DOHH2 (cell line): Measurements from ENCODE around the gene MC1R.

ENCODE experiments used
- H3F3A ChIP-seq: fragments of 200-600 bp; sonication (generic), shearing (Covaris generic); 2 replicates; pipeline ENCODE4 v1.6.0; 2016; ENCODE audit warnings: antibody characterized with exemption, mild to moderate bottlenecking; ENCODE audit not compliant: control insufficient read depth, insufficient read depth
- H3K27ac ChIP-seq: fragments of 200-600 bp; sonication (generic); 2 replicates; pipeline ENCODE4 v1.5.1; 2014; ENCODE audit warnings: low read depth, mild to moderate bottlenecking, low read length, moderate library complexity
- H3K27me3 ChIP-seq: fragments of 200-600 bp; sonication (generic); 2 replicates; pipeline ENCODE4 v1.6.1; 2014; ENCODE audit warnings: mild to moderate bottlenecking, low read length, mixed read lengths; ENCODE audit not compliant: control insufficient read depth
- H3K36me3 ChIP-seq: fragments of 200-600 bp; sonication (generic); 2 replicates; pipeline ENCODE4 v1.6.1; 2014; ENCODE audit warnings: mild to moderate bottlenecking, low read length, moderate library complexity, mixed read lengths; ENCODE audit not compliant: control insufficient read depth
- H3K4me1 ChIP-seq: fragments of 200-600 bp; sonication (generic); 2 replicates; pipeline ENCODE4 v1.6.1; 2014; ENCODE audit warnings: mild to moderate bottlenecking, low read length, mixed read lengths; ENCODE audit not compliant: control insufficient read depth
- H3K4me2 ChIP-seq: fragments of 200-600 bp; sonication (generic); 2 replicates; pipeline ENCODE4 v1.6.0; 2014; ENCODE audit warnings: mild to moderate bottlenecking, low read length, moderate library complexity
- H3K4me3 ChIP-seq: fragments of 200-600 bp; sonication (generic); 2 replicates; pipeline ENCODE4 v1.5.1; 2014; ENCODE audit warnings: mild to moderate bottlenecking, low read length, mixed read lengths
- H3K79me2 ChIP-seq: fragments of 200-600 bp; sonication (generic); 2 replicates; pipeline ENCODE4 v1.6.1; 2014; ENCODE audit warnings: mild to moderate bottlenecking, low read length, mixed read lengths; ENCODE audit not compliant: control insufficient read depth
- H3K9me2 ChIP-seq: fragments of 200-600 bp; sonication (generic); replicated peaks from 2 replicates; pipeline ENCODE4 v1.6.1; 2014; ENCODE audit warnings: mild to moderate bottlenecking, low read length, mixed read lengths; ENCODE audit not compliant: control insufficient read depth
- H3K9me3 ChIP-seq: fragments of 200-600 bp; sonication (generic); 2 replicates; pipeline ENCODE4 v1.6.1; 2014; ENCODE audit warnings: antibody characterized with exemption, low read length, mixed read lengths; ENCODE audit not compliant: control insufficient read depth, insufficient read depth
- H4K20me1 ChIP-seq: fragments of 200-600 bp; sonication (generic); 2 replicates; pipeline ENCODE4 v1.6.0; 2014; ENCODE audit warnings: low read depth, mild to moderate bottlenecking, antibody characterized with exemption, low read length, moderate library complexity; ENCODE audit not compliant: control insufficient read depth, insufficient read depth
- EZH2phosphoT487 ChIP-seq: fragments of 200-600 bp; sonication (generic); IDR thresholded peaks from 2 replicates; pipeline ENCODE4 v1.6.1; 2017; ENCODE audit warnings: borderline replicate concordance, mild to moderate bottlenecking, antibody characterized with exemption, low read length, moderate library complexity, mixed read lengths
- TF ChIP-seq, protein P1 (sequence below): fragments of 200-600 bp; sonication (generic); IDR thresholded peaks from one replicate; pipeline ENCODE4 v1.5.1; 2014; ENCODE audit warnings: antibody characterized with exemption, mild to moderate bottlenecking, low read depth, low read length; ENCODE audit not compliant: poor library complexity, severe bottlenecking

The MC1R gene

DNA sequence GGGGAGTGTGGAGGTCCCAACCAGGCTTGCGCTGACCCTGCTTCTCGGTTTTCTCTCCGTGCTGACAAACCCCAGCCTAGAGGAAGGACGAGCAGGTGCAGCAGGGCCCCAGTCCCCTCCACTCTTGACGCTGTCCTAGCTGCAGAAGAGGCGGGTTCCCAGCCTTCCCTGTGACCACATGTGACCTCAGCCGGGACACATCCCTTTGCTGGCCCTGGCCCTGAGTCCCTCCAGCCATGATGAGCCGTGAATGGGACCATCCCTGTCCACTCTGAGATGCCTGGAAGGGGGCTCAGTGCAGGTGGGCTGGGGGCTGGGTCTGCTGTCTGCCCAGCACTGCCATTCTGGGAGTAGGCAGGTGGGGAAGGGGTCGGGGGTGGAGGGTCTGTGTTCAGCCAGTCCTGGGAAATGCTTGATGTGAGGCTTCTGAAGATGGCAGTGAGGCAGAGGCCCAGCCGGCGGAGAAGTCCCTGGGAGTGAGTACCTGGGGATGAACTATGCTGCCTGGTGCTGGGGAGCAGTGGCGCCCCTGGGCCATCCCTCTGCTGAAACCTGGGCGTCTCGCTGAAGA is 2.6 kb downstream of the MC1R start:
- peaks cover 63% of the 10 kb centered on the region for H3K4me1 ChIP-seq
- peak overlapping the region; percentile 84 for H3K4me2 ChIP-seq
- TF ChIP-seq, protein P1, sequence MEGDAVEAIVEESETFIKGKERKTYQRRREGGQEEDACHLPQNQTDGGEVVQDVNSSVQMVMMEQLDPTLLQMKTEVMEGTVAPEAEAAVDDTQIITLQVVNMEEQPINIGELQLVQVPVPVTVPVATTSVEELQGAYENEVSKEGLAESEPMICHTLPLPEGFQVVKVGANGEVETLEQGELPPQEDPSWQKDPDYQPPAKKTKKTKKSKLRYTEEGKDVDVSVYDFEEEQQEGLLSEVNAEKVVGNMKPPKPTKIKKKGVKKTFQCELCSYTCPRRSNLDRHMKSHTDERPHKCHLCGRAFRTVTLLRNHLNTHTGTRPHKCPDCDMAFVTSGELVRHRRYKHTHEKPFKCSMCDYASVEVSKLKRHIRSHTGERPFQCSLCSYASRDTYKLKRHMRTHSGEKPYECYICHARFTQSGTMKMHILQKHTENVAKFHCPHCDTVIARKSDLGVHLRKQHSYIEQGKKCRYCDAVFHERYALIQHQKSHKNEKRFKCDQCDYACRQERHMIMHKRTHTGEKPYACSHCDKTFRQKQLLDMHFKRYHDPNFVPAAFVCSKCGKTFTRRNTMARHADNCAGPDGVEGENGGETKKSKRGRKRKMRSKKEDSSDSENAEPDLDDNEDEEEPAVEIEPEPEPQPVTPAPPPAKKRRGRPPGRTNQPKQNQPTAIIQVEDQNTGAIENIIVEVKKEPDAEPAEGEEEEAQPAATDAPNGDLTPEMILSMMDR: no peak
- TF ChIP-seq EZH2phosphoT487: no peak
- H3K9me2 ChIP-seq: no peaks in the 10 kb centered on the region
- peaks cover 22% of the 10 kb centered on the region for H3K36me3 ChIP-seq
- H3K9me3 ChIP-seq: no peaks in the 10 kb centered on the region
- H3K79me2 ChIP-seq: peaks cover 41% of the 10 kb centered on the region
- H3K4me3 ChIP-seq: peak overlapping the region; percentile 90
- peaks cover 22% of the 10 kb centered on the region for H3F3A ChIP-seq
- peak overlapping the region; percentile 86 for H3K27ac ChIP-seq
- H4K20me1 ChIP-seq: no peaks in the 10 kb centered on the region; the same call in none of the 2 replicates
- H3K27me3 ChIP-seq: no peaks in the 10 kb centered on the region

DNA sequence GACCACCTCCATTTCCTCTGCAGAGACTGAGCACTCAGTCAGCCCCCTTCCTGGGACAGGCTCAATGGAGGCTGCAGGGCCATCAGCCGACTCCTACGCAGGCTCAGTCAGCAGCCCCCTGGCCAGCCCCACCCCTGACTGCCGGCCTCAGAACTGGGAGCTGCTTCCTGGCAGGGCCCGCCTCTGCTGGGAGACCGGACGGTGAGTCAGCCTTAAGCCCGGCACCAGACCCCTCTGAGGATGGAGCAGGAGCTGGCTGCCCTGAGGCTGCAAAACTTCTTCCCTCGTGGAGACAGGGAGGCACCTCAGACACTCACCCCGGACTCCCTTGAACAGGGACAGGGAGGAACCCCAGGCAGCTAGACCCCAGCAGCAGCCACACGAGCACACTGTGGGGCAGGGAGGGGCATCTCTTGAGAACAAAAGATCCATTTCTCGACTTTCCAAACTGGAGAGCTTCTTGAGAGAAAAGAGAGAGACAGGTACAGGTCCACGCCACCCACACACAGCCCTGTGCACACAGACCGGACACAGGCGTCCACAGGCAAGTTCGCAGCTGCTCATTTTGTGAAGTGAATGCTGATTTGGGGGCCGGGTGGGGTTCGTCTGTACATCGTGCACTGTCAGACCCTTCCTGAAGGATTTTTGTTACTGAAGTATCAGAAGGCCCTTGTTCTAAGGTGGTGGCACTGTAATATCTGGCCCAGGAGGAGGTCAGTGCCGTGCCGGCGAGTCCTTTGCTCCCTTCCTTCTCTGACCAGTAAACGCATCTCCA is 3.2 kb downstream of the MC1R start:
- Histone ChIP-seq H3K4me2 (peak overlapping the region; percentile 84), H3K27ac (peak overlapping the region; percentile 86)

DNA sequence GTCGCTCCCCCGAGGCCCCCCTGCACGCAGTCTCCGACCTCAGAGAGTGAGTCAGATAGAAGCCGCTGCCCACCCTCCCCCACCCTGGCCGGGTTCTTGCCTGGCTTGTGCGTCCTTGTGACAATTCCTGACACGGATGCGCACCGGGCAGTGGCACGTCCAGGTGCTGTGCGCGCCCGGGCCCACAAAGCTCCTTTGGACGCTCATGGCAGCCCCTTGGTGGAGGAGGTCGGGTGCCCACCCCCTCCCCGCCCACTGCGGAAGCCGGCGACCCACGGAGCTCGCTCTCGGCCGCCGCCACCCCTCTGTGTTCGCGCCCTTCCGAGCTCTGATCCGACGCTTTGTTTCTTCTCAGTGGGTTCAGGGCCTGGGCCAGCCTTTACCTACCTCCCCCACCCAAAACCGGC is 3.8 kb downstream of the MC1R start:
- Histone ChIP-seq H3K9me3 (no peaks in the 10 kb centered on the region), H3K27me3 (no peaks in the 10 kb centered on the region), H3K27ac (peak overlapping the region; percentile 86), H3K9me2 (no peaks in the 10 kb centered on the region), H3K79me2 (peaks cover 53% of the 10 kb centered on the region), H3K4me3 (peak overlapping the region; percentile 90), H3K4me1 (peaks cover 63% of the 10 kb centered on the region), H4K20me1 (peaks cover 6% of the 10 kb centered on the region), H3F3A (peaks cover 19% of the 10 kb centered on the region), H3K36me3 (peaks cover 33% of the 10 kb centered on the region), H3K4me2 (peak overlapping the region; percentile 84)
- TF ChIP-seq, protein P1: no peak
- TF ChIP-seq EZH2phosphoT487: no peak

More for the DNA sequence above, 3.2 kb downstream of the MC1R start:
- peaks cover 5% of the 10 kb centered on the region for H4K20me1 ChIP-seq
- peaks cover 68% of the 10 kb centered on the region for H3K4me1 ChIP-seq
- no peak for TF ChIP-seq EZH2phosphoT487
- TF ChIP-seq, protein P1: no peak
- H3F3A ChIP-seq: peaks cover 20% of the 10 kb centered on the region
- no peaks in the 10 kb centered on the region for H3K9me2 ChIP-seq
- peak overlapping the region; percentile 90 for H3K4me3 ChIP-seq
- H3K36me3 ChIP-seq: peaks cover 29% of the 10 kb centered on the region
- no peaks in the 10 kb centered on the region for H3K9me3 ChIP-seq
- peaks cover 47% of the 10 kb centered on the region for H3K79me2 ChIP-seq
- H3K27me3 ChIP-seq: no peaks in the 10 kb centered on the region
